Measurements from ENCODE around the gene URB1.

- no peak for TF ChIP-seq GATA2 (IDR thresholded peaks at IDR 0.05; ENCODE audit: low read depth, low read length)
- no peak for TF ChIP-seq GATA3 (IDR thresholded peaks at IDR 0.05; ENCODE audit: low read depth, low read length)
These were observed 122.1 kb downstream of the URB1 start for GRCh38 chr21:32270748-32271147.

Measured in SH-SY5Y (cell line).